ENCODE data around the gene TBC1D30. TPM values are rescaled to one million over a fixed set of nuclear protein-coding genes. Genes with fewer than 3 reads are reported as not detected.

The TBC1D30 gene
- total and polyA plus RNA-seq, 9 of the 15 experiments (the other 6 are each of a cell fraction or from before 2014, with no cell fraction given), result 0.07 to 0.55 (median 0.20) TPM; not detected in 1

GRCh38 chr12:64820593-64820992 lies 3.9 kb upstream of the TBC1D30 start (continued):
- TF ChIP-seq PRDM10 (IDR thresholded peaks at IDR 0.05; ENCODE audit: partially characterized antibody), result no peak
- no peak for TF ChIP-seq EGR1 (conservative IDR thresholded peaks at IDR 0.05)
- TF ChIP-seq CHCHD3 (CRISPR knock-in tag; IDR thresholded peaks at IDR 0.05), result no peak
- no peak for TF ChIP-seq CC2D1A (IDR thresholded peaks at IDR 0.05)
- no peak for TF ChIP-seq MEF2D (tag; conservative IDR thresholded peaks at IDR 0.05; ENCODE audit: low read depth)
- TF ChIP-seq HMGN3 (IDR thresholded peaks at IDR 0.05; ENCODE audit: borderline replicate concordance, extremely low read depth, insufficient read length, low read depth, low read length), result no peak

- Histone ChIP-seq H3K9me1 (ENCODE audit: control insufficient read depth, insufficient read depth, low read length) (no peaks in the 10 kb centered on the region), H3K9ac (ENCODE audit: insufficient read depth in 1 of 2, low read depth in 2 of 2, low read length in 2 of 2) (no peak overlapping the region), H3K36me3 (ENCODE audit: control insufficient read depth, insufficient read depth, low read length) (no peaks in the 10 kb centered on the region), H4K20me1 (replicated peaks; ENCODE audit: control insufficient read depth, insufficient read depth, low read length) (0 out of 2 replicates have a peak, but pooled peaks cover 1% of the 10 kb centered on the region), H3K4me1 (replicated peaks in 1 of 2; ENCODE audit: control insufficient read depth in 2 of 2, insufficient read depth in 2 of 2, low read length in 2 of 2) (peaks cover 0 to 14% of the 10 kb centered on the region in 2 experiments; a peak in 1 of 5 replicates), H3K79me2 (ENCODE audit: control insufficient read depth, insufficient read depth, low read length) (no peaks in the 10 kb centered on the region), H3K9me3 (replicated peaks; ENCODE audit: control insufficient read depth, insufficient read depth, low read depth, low read length) (no peaks in the 10 kb centered on the region), H3K27me3 (ENCODE audit: control insufficient read depth in 2 of 2, insufficient read depth in 2 of 2, low read length in 2 of 2) (peaks cover 18 to 43% of the 10 kb centered on the region in 2 experiments), H2AFZ (ENCODE audit: low read depth, low read length) (no peak overlapping the region), H3K27ac (ENCODE audit: extremely low read depth, low read depth, low read length) (no peak overlapping the region), H3K4me3 (no peak overlapping the region), H3K4me2 (ENCODE audit: insufficient read depth, low read length) (no peak overlapping the region)
- POLR2A ChIA-PET, result interaction anchor here (0.7 to 0.9 kb wide), 2 partner anchors 51 to 1922 kb away, joined by 3 read pairs; no protein-coding TSS in a partner anchor
- FAIRE-seq (no peak), DNase-seq (ENCODE audit: extremely low read depth in 1 of 4, low spot score in 3 of 4) (no peak), ATAC-seq (no peak)
- WGBS (ENCODE audit: insufficient coverage, low coverage, missing lambda C conversion rate), result 0% methylated on average over 4 of the region's 5 CpGs
- CTCF ChIA-PET (ENCODE audit: low intra/inter-chr PET ratio), result no interaction called here
- intact Hi-C loops (cut with micrococcal nuclease), result no loop called here
- TF ChIP-seq EP400 (IDR thresholded peaks at IDR 0.05), result no peak
- no peak for TF ChIP-seq ARID1B (IDR thresholded peaks at IDR 0.05)
- no peak for TF ChIP-seq TRIM24 (IDR thresholded peaks at IDR 0.05)
- TF ChIP-seq TFAM (CRISPR knock-in tag; conservative IDR thresholded peaks at IDR 0.05), result no peak
- TF ChIP-seq AFF1 (IDR thresholded peaks at IDR 0.05; ENCODE audit: low read depth in 1 of 2, partially characterized antibody in 2 of 2), result no peak
- TF ChIP-seq NCOR1 (IDR thresholded peaks at IDR 0.05), result no peak
- TF ChIP-seq MBD2 (IDR thresholded peaks at IDR 0.05; ENCODE audit: borderline replicate concordance, low read depth), result no peak
- no peak for TF ChIP-seq MYBL2 (IDR thresholded peaks at IDR 0.05; ENCODE audit: low read depth)
- TF ChIP-seq MYBL2 (CRISPR knock-in tag; IDR thresholded peaks at IDR 0.05; ENCODE audit: borderline replicate concordance), result no peak
- no TSS peak for BruUV-seq (replicated peaks)
- in situ Hi-C loops (cut with MboI), result no loop called here
Observed at GRCh38 chr12:64821116-64821630, 3.3 kb upstream of the TBC1D30 start.
